A549 treated with AZD2906 at 1 μM for 4 hours (cell line): ENCODE results near the gene UPK2. TPM values are rescaled to one million over a fixed set of nuclear protein-coding genes. Genes with fewer than 3 reads are reported as not detected.

Experiments used
- total RNA-seq: library from RNA; stranded (reverse); fragments of 200-300 nt; extraction: Qiagen RNA extraction; gene quantifications from 5 replicates; pipeline ENCODE4 v1.2.3, GENCODE V29; 2022

UPK2 gene
- 0.23 to 1.2 TPM (median 0.90 TPM) in 5 replicates for total RNA-seq

GRCh38 chr11:118956094-118956846, at the start of gene UPK2:
TSS of gene UPK2 (plus strand) at chr11:118956298. CDS start at chr11:118956351, 53 bp downstream.

GRCh38 chr11:118971646-118972045, 15.5 kb downstream of the UPK2 start, which contains the start of gene FOXR1:
TSS of gene FOXR1 (plus strand) at chr11:118971761. CDS start at chr11:118971932, 171 bp downstream.

GRCh38 chr11:118997627-118998387, 41.7 kb downstream of the UPK2 start, which contains the start of gene CENATAC:
TSS of gene CENATAC (plus strand) at chr11:118998138. CDS start at chr11:118998198, 60 bp downstream.

Other genes starting within 250 kb of the UPK2 start
- gene DDX6, start 165.1 kb upstream of the UPK2 start, total RNA-seq, result 19.2 to 31.9 TPM (median 21.3 TPM) in 5 replicates
- gene CXCR5, start 72.4 kb upstream of the UPK2 start, total RNA-seq, result 0.09 to 0.19 TPM (median 0.14 TPM) in 5 replicates
- gene BCL9L, start 30.4 kb upstream of the UPK2 start, total RNA-seq, result 138 to 215 TPM (median 187 TPM) in 5 replicates
- gene FOXR1, start 15.5 kb downstream of the UPK2 start, total RNA-seq, result not detected in 5 replicates
- 10.2 to 14.9 TPM (median 10.6 TPM) in 5 replicates for gene CENATAC, start 41.8 kb downstream of the UPK2 start, total RNA-seq
- gene RPS25, start 62.0 kb downstream of the UPK2 start, total RNA-seq, result 771 to 1,028 TPM (median 776 TPM) in 5 replicates
- gene TRAPPC4, start 62.5 kb downstream of the UPK2 start, total RNA-seq, result 58.5 to 64.0 TPM (median 60.1 TPM) in 5 replicates
- gene SLC37A4, start 74.6 kb downstream of the UPK2 start, total RNA-seq, result 11.4 to 12.0 TPM (median 11.6 TPM) in 5 replicates
- gene HYOU1, start 100.9 kb downstream of the UPK2 start, total RNA-seq, result 41.9 to 48.0 TPM (median 45.4 TPM) in 5 replicates
- gene VPS11, start 111.5 kb downstream of the UPK2 start, total RNA-seq, result 11.1 to 12.8 TPM (median 12.2 TPM) in 5 replicates
- 42.4 to 55.7 TPM (median 45.5 TPM) in 5 replicates for gene HMBS, start 128.6 kb downstream of the UPK2 start, total RNA-seq
- gene DPAGT1, start 145.6 kb downstream of the UPK2 start, total RNA-seq, result 30.3 to 37.9 TPM (median 36.3 TPM) in 5 replicates
- 4.1 to 5.7 TPM (median 5.0 TPM) in 5 replicates for gene C2CD2L, start 151.0 kb downstream of the UPK2 start, total RNA-seq
- 9.2 to 10.8 TPM (median 9.4 TPM) in 5 replicates for gene HINFP, start 165.3 kb downstream of the UPK2 start, total RNA-seq
- 0.27 to 0.52 TPM (median 0.33 TPM) in 5 replicates for gene ABCG4, start 192.8 kb downstream of the UPK2 start, total RNA-seq
- 10.4 to 11.6 TPM (median 10.9 TPM) in 5 replicates for gene NLRX1, start 212.4 kb downstream of the UPK2 start, total RNA-seq
- 0.06 to 0.20 TPM (median 0.14 TPM) in 5 replicates for gene NHERF4, start 229.2 kb downstream of the UPK2 start, total RNA-seq